AG04450 (cell line): Measurements from ENCODE around the gene LOC128125822.

Experiments used
- CTCF ChIA-PET: fragments of 300-600, 350-600 bp; formaldehyde crosslinking; extraction: SDS; loops from one replicate; lab custom pipeline; 2022; ENCODE audit warnings: antibody characterized with exemption, inconsistent platforms; lab: Charles Lee
- POLR2A ChIA-PET: fragments of 350-600 bp; formaldehyde crosslinking; extraction: SDS; loops from one replicate; lab custom pipeline; 2021; ENCODE audit warnings: antibody characterized with exemption, inconsistent platforms; lab: Yijun Ruan, JAX
- DNase-seq: peaks from one replicate; pipeline ENCODE4 v3.0.0-alpha.2; 2011; ENCODE audit warnings: low read depth, low spot score
- H3K27ac ChIP-seq: one replicate; pipeline ENCODE4 v1.5.1; 2012; ENCODE audit warnings: low read depth, low read length, control low read depth
- H3K27me3 ChIP-seq: one replicate; pipeline ENCODE4 v1.6.0; 2012; ENCODE audit warnings: low read length; ENCODE audit not compliant: control insufficient read depth, insufficient read depth
- H3K4me3 ChIP-seq: 2 replicates; pipeline ENCODE4 v1.5.1; 2011; ENCODE audit warnings: mild to moderate bottlenecking, low read depth, low read length, control low read depth
- H3K9me3 ChIP-seq: 2 replicates; pipeline ENCODE4 v1.5.1; 2012; ENCODE audit warnings: low read length; ENCODE audit not compliant: control insufficient read depth, insufficient read depth
- CTCF ChIP-seq: IDR thresholded peaks from 2 replicates; pipeline ENCODE4 v1.5.1; 2011; ENCODE audit warnings: low read depth, low read length, control low read depth, inconsistent platforms

The LOC128125822 gene

GRCh38 chr6:63543982-63544381 is 28.3 kb upstream of the LOC128125822 start:
- H3K27ac ChIP-seq: no peak overlapping the region
- H3K4me3 ChIP-seq: no peak overlapping the region
- TF ChIP-seq CTCF: no peak
- CTCF ChIA-PET: interaction anchor here (0.7 kb wide), 1 partner anchor 185 kb away, joined by 3 read pairs; no protein-coding TSS in a partner anchor
- no peaks in the 10 kb centered on the region for H3K9me3 ChIP-seq
- peaks cover 6% of the 10 kb centered on the region for H3K27me3 ChIP-seq
- POLR2A ChIA-PET: no interaction called here
- no peak for DNase-seq

GRCh38 chr6:63546236-63546635 is 26.0 kb upstream of the LOC128125822 start:
- CTCF ChIA-PET: no interaction called here
- DNase-seq: no peak
- peaks cover 6% of the 10 kb centered on the region for H3K27me3 ChIP-seq
- TF ChIP-seq CTCF: no peak
- POLR2A ChIA-PET: no interaction called here
- no peak overlapping the region for H3K27ac ChIP-seq
- no peaks in the 10 kb centered on the region for H3K9me3 ChIP-seq
- H3K4me3 ChIP-seq: no peak overlapping the region

GRCh38 chr6:63546697-63547096 is 25.6 kb upstream of the LOC128125822 start:
- no peak for TF ChIP-seq CTCF
- POLR2A ChIA-PET: no interaction called here

GRCh38 chr6:63549076-63549475 is 23.2 kb upstream of the LOC128125822 start:
- no peak for TF ChIP-seq CTCF
- POLR2A ChIA-PET: no interaction called here
- H3K9me3 ChIP-seq: no peaks in the 10 kb centered on the region
- H3K4me3 ChIP-seq: no peak overlapping the region
- no peak overlapping the region for H3K27ac ChIP-seq
- H3K27me3 ChIP-seq: no peaks in the 10 kb centered on the region
- CTCF ChIA-PET: no interaction called here
- DNase-seq: no peak

More at GRCh38 chr6:63546697-63547096, 25.6 kb upstream of the LOC128125822 start:
- Histone ChIP-seq H3K4me3 (no peak overlapping the region), H3K27me3 (peaks cover 6% of the 10 kb centered on the region), H3K9me3 (no peaks in the 10 kb centered on the region), H3K27ac (no peak overlapping the region)
- DNase-seq: no peak
- CTCF ChIA-PET: no interaction called here

GRCh38 chr6:63553208-63553607 is 19.1 kb upstream of the LOC128125822 start:
- H3K27ac ChIP-seq: no peak overlapping the region
- no peak overlapping the region for H3K4me3 ChIP-seq
- no peak for DNase-seq
- H3K27me3 ChIP-seq: no peaks in the 10 kb centered on the region
- TF ChIP-seq CTCF: no peak
- CTCF ChIA-PET: no interaction called here
- no peaks in the 10 kb centered on the region for H3K9me3 ChIP-seq
- POLR2A ChIA-PET: no interaction called here
